GM21515 (cell line): ENCODE measurements around the gene PAXX.

Experiments used
- ATAC-seq: cut with Tn5 transposase; IDR thresholded peaks from one replicate; pipeline ENCODE4 v1.9.1; 2021; ENCODE audit not compliant: unreplicated experiment

The PAXX gene

DNA sequence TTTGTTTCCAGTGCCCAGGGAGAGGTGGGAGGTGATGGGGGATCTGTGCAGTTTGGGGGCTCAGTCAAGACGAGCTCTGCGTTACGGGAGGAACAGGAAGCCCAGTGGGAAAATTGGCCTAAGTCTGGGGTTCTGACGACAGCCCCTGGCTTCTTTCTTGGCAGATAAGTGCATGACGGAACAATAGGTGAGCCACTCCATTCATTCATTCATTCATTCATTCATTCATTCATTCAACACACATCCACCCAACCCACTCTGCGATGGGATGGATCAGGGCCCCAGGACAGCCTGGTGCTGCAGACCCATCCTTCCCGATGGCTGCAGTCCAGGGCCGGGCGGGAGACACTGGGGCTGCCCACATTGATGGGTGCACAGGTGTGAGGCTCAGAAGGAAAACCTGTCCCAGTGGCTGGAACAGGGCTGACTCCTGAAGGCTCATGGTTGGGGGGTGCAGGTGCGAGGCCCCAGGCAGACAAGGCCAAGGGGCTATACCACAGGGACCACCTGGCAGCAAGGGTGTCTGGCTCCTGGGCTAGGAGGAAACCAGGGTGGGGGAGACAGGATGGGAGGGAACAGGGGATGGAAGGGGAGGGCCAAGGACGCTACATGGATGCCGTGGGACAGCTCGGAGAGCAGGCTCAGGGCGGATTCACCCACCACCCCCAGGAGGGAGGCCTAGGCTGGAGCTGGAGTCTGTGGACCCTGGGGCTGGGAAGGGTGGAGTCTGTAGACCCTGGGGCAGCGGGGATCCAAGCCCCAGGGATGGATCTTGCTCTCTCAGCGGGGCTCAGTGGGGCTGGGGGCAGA lies 11.3 kb upstream of the PAXX start:
- no peak for ATAC-seq

DNA sequence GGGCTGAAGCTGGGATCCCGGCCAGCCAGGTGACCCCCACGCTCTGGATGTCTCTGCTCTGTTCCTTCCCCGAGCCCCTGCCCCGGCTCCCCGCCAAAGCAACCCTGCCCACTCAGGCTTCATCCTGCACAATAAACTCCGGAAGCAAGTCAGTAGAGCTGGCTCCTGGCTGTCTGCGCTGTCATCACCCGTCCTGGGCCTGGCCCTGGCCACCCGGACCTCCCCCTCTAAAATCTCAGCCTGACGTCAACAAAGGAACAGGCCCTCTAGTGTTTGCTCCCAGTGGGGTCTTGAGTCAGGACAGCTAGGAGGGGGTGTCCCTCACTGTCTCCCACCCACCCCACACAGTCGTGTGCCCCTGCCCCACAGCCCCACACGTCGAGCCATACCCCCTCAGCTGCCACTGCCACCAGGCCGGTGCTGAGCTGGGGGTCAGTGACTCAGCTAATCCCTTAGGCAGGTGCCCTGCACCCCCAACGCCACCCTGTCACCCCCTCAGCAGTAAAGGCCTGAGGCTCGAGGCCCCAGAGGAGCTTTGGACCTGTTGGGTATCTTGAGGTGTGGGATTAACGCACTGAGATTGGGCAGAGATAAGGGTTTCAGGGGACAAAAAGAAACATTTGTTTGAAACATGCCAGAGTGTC lies 10.5 kb upstream of the PAXX start:
- ATAC-seq: no peak

- no peak for ATAC-seq
Observed at GRCh38 chr9:136982232-136983051, 9.8 kb upstream of the PAXX start, which contains the start of gene LCNL1. Gene LCNL1, plus strand, starts transcription at chr9:136982993. Its CDS starts 594 bp downstream, at chr9:136983587.

DNA sequence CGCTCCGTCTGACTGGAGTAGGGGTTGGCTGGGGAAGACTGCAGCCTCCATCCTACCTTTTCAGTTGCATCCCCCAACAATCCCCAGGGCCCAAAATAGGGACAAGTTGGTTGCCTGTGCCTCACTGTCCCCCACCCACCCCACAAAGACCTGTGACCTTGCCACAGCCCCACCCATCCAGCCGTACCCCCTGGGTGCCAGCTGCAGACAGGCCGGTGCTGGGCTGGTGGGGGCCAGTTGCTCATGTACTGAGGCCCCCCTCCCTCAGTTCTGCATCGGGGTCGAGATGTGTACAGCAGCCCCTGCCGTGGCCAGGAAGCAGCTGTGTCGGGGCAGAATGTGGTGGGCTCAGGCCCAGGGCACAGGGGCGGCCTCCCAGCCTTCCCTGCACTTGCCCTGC lies 9.1 kb upstream of the PAXX start:
- ATAC-seq: no peak

- no peak for ATAC-seq
Observed at GRCh38 chr9:136983656-136984314, 8.4 kb upstream of the PAXX start.

- no peak for ATAC-seq
Observed at GRCh38 chr9:136984464-136985026, 7.7 kb upstream of the PAXX start.

- ATAC-seq: no peak
Observed at GRCh38 chr9:136985027-136985602, 7.1 kb upstream of the PAXX start.

DNA sequence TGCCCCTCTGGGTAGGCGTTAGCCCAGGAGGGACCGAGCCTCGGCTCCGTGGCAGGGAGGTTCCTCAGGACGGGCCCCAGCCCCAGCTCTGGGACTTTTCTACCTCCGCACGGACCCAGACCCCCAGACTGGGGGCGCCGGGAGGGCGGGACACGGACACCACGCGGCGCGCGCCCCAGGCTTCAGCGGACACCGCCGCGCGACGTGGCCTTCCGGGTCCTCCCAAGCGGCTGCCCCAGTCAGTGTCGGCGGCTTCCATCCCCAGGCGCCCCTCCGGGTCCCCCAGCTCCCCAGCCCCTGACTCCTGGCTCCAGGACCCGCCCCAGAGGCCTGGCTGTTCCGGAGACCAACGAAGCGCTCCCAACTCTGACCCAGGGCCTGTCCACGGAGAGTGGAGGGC lies 6.4 kb upstream of the PAXX start:
- ATAC-seq: no peak

- no peak for ATAC-seq
Observed at GRCh38 chr9:136988872-136989271, 3.4 kb upstream of the PAXX start.

GRCh38 chr9:136990242-136990911 lies 1.8 kb upstream of the PAXX start:
- no peak for ATAC-seq

- ATAC-seq: no peak
Observed at GRCh38 chr9:136992819-136993369, 672 bp downstream of the PAXX start.

DNA sequence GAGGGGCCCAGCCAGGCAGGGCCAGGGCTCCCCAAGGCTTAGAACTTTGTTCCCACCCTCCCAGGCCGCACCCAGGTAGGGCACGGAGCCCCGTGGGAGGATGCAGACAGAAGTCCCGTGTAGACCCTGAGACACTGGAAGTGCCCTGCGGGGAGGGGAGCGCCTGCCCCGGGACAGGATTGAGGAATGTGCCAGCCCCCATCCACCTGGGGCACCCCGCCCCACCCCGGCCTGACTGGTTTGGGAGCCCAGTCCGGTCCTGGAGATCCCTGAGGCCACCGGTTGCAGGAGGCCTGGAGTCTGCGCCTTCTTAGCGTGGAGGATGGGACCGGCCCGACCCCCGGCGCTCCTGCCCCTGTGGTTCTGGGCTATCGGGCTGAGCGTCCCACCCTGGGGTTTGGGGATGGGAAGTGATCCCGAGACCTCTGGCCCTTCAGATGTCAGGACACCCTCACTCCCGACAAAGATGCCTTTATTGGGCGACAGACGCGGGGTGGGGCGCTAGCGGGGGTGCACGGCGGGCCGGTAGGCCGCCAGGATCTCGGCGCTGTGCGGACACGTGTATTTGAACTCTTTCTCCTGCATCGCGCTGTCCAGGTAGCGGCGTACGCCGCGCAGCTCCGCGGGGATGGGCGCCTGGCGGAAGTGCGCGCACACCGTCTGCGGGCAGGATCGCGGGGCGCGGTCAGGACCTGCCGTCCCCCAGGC lies 2.1 kb downstream of the PAXX start:
- no peak for ATAC-seq

GRCh38 chr9:136994888-136995230 lies 2.6 kb downstream of the PAXX start:
- no peak for ATAC-seq

GRCh38 chr9:136995362-136995761 lies 3.1 kb downstream of the PAXX start:
- no peak for ATAC-seq

- ATAC-seq: no peak
Observed at GRCh38 chr9:136995772-136996311, 3.6 kb downstream of the PAXX start.

DNA sequence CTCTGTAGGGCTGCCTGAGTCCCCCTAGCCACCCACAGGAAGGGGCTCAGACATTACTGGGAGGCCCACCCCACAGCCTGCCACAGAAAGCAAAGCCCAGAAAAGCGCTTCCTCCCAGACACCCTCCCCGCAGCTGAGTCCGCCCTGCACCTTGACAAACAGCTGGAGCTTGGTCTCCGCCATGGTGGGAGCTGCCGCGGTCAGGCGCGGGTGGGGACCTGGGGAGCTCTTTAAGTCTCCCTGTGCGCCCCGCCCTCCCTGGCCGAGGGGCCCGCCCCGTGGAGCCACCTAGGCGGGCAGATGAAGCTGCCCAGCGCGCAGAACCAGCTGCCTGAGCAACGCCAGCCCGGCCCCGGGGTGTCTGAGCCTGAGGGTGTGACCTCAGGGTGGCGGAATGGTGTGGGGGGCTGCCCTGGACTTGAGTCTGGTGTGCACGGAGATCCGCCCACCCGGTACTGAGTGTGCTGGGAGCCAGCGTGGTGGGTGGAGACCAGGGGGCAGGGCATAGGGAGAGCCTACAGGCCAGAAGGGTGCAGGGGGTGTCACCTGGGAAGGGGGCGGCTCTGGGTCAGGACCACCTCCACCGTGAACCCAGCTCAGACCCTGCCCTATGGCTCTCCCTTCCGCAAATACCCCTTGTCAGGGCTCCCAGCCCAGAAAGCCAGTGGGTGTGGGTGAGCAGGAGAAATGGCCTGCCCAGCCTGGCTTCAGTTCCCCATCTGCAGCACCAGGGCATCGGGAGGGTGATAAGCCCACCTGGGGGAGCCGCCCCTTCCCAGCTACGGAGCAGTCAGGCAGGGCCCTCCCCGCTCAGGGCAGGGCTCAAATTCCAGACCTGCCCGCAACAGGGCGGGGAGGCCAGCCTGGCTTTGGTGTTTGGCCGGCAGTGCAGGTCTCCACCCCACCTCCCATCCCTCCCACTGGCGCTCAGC lies 4.4 kb downstream of the PAXX start, which contains the start of gene CLIC3:
Gene CLIC3, minus strand, starts transcription at position 208 of the 932 bp plus-strand sequence. Its CDS starts 25 bp downstream, at position 183.
- ATAC-seq: no peak

- no peak for ATAC-seq
Observed at GRCh38 chr9:136997371-136997770, 5.1 kb downstream of the PAXX start.

- ATAC-seq: no peak
Observed at GRCh38 chr9:136997830-136998234, 5.6 kb downstream of the PAXX start.
